Stimulated activated CD8-positive, alpha-beta memory T cell treated with anti-CD3 and anti-CD28 coated beads, Interleukin-12 subunit alpha, Interleukin-12 subunit beta, amount 100 ng/mL, for 4 hours (primary cell): ENCODE measurements around the gene SMS.
"Not testable (repeated sequence)": the region's sequence is repeated elsewhere in the genome, so short reads cannot be mapped to it uniquely, and the experiment has no call there.

ENCODE experiments used
- DNase-seq: peaks from one replicate; pipeline ENCODE4 v3.0.0-alpha.2; 2020; ENCODE audit warnings: low read depth

SMS gene

DNA sequence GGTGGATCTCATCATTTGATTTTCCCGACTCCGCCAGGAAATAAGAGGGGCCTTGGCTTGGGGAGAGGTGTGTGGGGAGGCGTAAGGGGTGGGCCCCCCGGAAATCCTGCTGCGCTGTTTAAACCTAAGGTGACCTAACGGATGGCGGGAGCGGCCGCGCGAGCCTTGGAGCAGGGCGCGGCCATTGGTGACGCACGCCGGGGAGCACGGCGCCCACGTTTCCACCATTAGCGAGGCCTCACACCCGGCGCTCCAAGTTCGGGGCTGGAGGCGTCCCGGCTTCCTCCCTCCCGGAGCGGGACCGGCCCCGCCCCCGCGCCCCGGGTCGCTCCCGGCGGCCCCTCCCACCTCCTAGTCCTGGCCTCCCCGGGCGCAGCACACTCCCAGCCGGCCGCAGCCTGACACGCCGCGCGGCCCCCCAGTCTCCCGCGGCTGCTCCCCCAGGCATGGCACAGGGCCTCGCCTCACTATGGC lies at the start of gene SMS:
Gene SMS, plus strand, starts transcription at position 354 of the 474 bp plus-strand sequence. Its CDS starts 116 bp downstream, at position 470.
- peak; percentile 44 for DNase-seq

DNA sequence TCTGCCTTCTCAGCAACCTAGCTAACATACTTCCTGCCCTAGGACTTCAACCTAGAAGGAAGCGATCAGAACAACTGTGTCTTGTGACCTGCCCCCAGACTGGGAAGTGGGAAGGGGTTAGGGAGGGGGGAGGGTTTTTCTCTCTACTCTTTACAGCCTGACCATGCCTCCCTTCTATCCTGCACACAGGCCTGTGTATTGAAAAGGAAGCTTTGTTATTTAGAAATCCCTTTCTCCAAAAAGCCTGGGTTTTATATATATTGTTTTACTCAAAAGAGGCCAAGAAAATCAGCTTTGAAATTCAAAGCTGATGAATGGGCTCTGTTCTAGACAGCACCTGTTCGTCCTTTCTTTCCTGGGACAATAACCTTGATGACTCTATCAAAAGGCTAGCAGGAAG lies 35.2 kb upstream of the SMS start:
- DNase-seq, result no peak

DNA sequence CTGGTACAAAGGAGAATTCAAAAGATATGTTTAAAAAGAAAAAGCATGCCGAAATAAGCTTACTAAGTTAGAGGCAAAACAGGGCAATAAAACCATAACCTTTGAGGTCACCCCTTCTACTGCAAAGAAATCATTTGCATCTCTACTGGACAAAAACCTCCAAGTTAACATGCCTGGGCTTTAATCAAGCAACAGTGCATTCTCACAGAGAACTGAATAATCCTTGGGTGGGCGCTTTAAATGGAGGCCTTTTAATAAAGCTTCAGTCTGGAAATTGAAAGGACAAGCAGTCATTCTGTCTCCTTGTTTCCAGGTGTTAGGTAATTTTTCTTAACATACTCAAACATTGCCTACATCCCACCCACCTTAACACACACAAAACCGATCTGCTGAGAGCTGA lies 34.6 kb upstream of the SMS start:
- DNase-seq, result no peak

DNA sequence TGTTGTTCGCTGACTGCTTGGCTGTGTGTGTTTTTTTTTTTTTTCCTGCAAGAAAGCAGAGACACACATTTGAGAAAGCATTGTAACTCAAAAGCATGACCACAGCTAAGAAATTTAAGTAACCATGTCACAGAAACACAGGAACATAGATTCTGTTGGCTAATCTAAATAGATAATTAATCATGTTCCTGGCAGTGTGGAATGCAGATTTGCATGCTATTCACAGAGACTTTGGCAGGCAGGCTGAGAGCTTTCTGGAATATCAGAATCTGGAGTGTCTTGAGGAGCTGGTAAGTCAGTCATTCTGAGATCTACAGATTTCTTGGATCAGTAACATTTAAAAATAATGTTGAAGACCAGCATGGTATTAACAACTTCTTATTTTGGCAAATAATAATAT lies 33.2 kb upstream of the SMS start:
- no peak for DNase-seq

DNA sequence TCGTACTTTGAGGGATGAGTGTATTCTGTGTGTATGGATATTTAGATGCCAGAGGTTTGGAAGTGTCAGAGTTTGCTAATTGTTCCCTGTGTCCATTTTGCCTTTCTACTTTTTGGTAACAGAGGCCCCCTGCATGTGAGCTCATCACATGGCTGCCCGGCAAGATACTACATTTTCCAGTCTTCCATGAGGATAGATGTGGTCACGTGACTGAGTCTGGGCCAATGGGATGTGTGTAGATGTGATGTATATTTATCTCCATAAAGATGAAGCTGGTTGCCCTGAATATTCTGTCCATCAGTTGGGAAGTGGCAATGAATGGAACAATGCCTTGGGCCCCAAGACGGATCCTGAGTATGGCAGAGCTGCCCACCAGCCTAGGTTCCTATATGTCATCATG lies 29.0 kb upstream of the SMS start:
- no peak for DNase-seq

DNA sequence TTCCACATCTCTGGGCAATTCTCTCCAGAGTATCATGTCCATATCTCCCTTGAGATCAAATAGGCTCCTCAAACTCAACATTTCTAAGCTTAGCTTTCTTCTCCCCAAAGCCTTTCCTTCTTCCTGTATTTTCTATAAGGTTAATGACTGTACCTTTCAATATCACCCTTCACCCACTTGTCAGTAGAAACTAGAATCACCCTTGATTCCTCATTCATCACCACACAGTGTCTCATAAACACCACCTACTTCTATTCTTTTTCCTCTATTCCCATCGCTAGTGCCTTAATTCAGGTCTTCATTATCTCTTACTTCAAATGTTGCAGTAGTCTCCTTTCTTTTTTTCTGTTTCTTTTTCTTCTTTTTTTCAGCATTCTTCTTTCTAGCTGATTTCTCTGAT lies 28.3 kb upstream of the SMS start:
- DNase-seq, result no peak

DNA sequence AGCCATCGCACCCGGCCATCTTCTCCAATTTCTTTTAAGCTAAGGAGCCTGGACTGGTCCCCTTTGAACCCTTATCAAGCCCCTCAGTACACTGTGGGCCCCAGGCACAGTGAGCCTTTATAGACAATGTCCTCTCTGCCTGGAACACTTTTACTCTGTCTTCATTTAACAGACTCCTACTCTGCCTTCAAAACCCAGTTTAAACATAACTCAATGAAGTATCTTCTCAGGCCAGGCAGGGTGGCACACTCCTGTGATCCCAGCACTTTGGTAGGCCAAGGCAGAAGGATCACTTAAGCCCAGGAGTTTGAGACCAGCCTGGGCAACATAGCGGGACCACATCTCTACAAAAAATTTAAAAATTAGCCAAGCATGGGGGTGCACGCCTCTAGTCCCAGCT lies 27.5 kb upstream of the SMS start:
- no peak for DNase-seq

DNA sequence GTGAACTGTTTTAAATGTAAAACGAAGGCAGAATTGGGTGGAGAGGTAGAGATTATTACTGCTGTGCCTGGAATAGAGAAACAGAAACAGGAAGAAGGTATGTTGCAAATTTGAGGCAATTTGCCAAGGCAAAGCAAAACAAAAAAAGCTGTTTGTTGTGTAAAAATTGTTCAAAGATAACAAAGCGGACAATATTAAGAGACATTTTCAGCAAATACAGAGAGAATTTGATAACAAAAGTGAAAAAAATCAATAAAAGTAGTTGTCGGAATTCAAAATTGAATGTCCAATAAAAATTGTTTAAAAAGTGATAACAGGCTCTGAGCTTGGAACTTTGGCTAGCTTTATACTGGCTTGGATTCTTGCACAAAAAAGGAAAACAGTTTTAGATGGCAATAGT lies 14.4 kb upstream of the SMS start:
- DNase-seq, result no peak

DNA sequence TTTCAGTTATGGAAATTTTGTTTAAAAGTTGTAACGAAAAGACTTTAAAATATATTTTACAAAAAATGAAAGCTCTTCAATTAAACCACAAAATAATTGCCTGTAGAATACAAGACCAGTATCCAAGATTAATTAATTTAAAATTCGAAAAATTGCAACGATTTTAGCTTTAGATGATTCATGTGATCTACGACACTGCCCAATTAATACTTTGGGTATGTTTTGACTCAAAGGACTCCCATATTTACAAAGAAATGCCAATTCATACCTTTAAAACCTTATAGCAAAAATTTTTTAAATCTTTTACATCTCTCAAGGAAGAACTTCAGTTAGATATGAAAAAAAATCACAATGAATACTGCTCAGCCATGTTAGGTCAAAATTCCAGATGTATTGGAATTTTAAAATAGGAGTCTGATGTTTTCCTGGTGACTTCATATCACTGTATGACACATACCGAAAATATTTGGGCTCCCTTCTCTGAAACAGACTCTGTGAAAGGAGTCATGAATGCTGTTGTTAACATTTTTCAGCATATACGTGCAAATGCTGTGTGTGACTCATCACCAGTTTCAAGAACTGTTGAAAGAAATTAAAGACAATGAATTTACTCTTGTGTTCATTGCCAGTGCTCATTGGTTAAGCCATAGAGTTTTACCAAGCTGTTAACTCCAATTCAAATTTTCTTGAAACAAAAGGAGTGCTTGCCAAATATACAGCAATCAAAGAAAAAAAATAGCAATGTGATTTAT lies 13.8 kb upstream of the SMS start:
- DNase-seq, result no peak

DNA sequence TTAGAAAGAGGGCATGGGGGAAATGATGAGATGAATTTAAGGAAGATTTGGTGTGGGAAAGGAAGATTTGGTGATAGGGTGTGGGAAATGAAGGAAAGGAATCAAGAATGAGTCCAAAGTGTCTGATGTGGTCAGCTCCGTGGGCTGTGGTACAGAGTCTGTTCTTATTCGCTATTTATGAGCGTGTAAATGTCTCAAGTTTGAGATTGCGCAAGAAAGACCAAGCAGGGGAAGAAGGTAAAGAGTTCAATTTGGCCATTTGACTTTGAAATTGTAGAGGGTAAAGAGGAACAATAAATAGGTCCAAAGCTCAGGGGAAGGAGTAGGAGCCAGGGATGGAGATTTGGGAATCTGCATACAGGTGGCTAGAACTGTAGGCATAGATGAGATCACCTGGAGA lies 11.3 kb upstream of the SMS start:
- DNase-seq, result no peak

DNA sequence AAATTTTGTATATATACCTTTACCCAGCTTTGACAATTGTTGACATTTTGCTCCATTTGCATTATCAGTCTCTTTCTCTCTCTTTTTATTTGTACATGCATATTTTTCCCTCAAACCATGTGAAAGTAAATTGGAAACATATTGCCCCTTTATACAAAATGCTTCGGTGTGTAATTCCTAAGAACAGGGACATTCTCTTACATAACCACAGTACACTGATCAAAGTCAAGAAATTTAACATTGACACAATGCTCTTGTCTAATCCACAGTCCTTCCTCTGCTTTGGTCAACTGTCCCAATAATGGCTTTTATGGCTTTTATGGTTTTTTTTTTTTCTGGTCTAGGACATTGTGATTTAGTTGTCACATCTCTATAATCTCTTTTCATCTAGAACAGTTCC lies 9.5 kb upstream of the SMS start:
- DNase-seq, result no peak

DNA sequence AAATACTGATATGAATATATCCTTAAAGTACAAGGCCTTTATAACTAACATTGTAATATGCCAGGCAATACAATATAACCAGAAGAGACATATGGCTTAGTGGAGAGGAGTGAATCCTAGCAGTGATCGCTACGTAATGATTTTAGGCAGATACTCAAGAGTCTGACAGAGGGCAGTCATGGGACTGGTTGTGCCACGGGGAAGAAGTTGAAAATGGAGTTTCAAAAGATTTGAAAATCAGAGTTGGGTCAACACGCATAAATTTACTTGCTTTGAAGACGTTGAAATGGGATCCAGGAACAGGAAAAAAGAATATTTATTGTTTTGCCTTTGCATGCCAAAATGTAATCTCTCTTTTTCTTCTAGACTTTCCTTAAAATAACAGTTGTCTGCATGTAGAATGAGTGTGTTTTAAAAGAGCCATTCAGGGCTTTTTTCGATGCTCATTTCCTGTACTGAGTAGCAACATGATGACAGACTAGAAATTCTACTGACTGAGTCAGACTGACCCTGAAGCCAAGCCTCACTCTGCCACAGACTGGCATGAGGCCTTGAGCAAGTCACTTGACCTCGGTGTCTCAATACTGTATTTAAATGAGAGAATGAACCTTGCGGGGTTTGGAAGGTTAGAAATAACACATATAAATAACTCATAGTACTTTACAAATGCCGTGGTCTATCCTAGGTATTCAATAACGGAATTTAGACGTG lies 8.1 kb upstream of the SMS start:
- no peak for DNase-seq

DNA sequence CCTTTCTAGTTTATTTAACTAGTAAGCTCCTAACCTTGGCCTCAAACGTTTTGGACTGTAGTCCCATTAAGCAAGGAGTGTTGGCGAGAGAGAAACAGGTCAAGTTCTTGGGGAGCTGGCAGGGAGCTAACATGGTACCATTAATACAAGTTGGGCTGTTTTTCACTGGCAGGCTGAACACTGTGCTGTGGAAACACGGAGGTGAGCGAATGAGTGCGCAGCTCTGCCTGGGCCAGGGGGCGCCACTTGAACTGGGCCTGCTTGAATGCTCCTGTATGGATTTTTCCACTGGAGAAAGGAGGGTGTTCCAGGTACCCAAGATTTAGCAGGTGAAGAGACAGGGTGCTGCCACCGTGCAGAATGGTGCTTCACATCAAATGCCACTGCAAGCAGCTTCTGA lies 7.4 kb upstream of the SMS start:
- no peak for DNase-seq

DNA sequence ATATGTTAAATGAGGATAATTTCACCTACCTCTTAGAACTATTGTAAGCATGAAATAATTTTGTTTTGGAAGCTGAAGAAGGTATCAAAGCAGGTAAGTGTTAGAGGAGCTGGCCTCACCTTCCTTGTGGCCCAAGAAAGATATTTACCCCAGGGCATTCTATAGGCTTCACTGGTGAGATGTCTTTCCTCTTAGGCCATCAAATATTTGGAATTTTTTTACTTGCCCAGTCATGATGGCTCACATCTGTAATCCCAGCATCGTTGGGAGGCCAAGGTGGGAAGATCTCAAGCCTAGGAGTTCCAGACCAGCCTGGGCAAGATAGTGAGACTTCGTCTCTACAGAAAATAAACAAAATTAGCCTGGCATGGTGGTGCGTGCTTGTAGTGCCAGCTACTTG lies 6.1 kb upstream of the SMS start:
- no peak for DNase-seq

DNA sequence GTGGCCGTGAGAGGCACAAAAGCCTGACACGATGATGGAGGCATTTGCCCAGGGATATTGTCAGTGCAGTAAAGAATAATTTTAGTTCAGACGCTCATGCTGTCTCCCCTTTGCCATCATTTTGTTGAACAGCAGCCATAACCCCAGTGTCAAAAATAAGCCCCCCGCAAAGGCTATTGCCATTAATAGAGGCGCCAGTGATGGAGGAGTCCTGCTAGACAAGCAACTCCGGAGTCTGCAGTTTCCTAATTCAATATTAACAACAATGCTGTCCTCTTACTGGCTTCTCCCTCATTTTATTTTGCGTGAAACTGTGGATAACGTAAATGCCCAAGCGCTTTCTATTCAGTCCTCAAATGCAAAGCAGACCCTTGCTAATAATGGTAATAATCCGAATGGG lies 603 bp upstream of the SMS start:
- DNase-seq, result no peak

DNA sequence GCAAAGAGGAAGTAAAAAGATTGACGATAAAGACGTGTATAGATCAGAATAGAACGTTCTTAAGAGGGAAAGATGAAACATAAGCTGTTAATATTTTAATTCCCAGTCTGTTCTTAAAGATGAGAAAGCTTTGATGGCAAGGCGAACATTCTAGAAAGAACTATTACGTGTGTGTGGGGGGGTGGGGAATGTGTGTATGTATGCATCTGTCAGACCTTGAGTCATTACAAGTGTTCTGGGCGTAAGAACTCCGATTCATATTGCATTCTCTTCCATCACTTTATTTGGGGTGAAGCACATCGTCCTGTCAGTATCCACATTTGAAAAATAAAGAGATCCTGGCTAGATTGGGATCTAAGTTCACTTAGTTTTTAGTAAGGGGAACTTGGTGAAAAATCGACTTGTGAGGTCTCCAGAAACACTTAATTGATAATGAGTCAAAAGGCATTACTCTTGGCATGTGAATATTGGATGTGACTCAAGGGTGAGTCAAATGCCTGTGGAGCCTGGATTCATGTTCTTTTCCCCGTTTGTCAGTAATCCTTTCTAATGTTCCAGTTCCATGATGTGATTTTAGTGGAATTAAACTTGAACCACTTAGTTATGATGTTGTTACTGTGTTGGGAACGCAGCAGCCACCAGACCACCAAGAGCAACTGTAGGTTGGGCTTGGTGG lies 3.1 kb downstream of the SMS start:
- no peak for DNase-seq

DNA sequence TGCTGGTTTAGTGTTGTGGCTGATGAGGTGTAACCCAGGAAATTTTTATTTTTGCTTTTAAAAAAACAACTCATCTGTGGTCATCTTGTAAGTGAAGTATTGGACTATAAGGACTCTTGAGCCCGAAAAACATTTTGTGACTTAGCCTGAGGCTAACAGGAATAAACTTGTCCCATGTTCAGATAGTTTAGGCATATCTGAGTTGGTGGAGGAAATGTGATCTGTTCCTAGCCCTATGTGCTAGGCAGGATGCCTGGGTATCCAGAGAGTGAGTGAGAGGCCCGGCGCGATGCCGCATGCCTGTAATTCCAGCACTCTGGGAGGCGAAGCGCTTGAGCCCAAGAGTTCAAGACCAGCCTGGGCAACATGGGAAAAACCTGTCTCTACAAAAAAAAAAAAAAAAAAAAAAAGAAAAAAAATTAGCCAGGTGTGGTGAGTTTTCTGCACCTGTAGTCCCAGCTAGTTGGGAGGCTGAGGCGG lies 3.7 kb downstream of the SMS start:
- no peak for DNase-seq

DNA sequence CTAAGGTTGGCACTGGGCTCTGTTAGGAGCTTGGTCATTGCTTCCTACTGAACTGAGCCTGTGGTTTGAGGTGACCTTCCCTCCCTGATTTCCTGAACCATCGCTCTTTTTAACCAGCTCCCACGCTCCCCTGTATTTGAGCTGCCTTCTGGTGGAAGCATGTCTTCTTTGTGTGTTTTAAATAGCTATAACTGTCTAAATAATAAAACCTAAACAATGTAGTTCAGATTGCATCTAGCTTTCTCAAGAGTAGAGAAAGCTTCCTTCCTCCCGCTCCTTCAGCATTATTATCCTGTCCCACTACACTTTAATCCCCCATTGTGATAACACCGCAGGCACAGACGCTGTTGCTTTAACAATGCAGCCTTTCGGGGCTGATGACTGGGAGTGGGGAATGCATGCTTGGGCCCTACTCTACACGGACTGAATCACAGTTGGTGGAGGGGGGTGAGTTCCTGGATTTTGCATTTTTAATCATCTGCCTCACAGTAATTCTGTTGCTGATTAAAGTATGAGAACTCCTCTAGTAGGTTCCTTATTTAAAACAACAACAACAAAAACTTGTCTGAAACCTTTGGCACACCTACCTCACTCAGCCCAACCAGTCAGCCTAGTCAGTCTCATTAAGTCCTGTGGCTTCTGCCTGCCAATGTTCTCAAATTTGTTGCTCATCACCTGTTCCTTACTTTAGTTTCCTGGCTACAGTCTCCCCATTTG lies 6.6 kb downstream of the SMS start:
- no peak for DNase-seq

DNA sequence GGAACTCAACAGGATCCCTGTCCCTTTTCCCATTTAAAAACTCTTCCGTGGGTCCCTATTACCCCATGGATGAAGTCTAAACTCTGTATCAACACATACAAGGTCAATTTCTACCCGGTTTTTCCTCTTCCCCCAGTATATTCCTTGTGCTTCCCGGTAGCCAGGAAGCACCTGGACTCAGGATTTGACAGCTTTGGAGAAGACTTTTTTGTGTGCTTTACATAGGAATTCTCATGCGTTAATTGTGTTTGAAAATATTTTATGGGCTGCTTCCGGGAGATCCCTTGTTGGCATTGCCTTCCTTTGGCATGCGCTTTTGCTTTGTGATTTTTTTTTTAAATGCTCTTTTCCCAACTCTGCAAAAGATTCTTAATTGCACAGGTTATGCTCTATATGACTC lies 7.2 kb downstream of the SMS start:
- DNase-seq, result no peak

DNA sequence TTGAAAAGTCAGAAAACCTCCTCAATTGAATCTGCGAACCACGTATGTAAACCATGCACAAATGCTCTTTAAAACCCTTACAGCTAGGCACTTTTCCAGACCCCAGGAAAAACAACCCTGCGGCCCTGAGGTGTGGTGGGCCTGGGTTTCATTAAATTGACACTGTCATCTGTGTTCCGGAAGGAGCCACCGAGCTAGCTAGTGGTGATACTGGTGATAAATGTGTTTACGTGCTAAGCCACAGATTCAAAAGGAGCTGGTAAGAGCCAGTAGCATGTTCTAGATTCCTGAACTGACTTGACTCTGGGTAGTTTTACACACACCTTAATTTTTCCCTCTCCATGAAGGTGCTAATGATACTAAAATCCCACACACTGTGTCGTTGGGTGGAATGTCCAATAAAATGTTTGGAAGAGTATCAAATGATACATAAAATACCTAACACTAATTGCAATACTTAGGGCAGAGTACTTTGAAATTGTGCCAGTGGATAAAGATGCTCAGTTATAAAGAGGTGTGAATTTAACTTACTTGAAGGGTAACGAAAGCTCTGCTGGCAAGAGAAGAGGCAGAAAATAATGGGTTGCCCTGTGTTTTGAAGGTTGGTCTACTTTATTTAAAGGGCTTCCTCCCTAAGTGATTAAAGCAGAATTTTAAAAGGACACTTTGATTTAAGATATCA lies 8.5 kb downstream of the SMS start:
- no peak for DNase-seq

DNA sequence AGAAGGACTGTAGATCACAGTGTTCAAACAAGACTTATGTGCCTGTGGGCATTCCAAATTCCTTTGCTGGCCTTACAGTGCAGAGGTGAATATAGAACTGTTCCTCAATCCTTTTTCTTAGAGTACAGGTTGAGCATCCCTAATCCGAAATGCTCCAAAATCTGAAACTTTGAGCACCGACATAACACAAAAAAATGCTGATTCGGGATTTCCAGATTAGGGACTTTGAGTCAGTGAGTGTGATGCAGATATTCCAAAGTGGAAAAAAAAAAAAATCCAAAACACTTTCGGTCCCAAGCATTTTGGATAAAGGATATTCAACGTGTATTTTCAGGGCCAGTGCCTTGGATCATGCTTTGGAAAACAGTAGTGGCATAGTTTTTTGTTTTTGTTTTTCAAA lies 9.2 kb downstream of the SMS start:
- no peak for DNase-seq

DNA sequence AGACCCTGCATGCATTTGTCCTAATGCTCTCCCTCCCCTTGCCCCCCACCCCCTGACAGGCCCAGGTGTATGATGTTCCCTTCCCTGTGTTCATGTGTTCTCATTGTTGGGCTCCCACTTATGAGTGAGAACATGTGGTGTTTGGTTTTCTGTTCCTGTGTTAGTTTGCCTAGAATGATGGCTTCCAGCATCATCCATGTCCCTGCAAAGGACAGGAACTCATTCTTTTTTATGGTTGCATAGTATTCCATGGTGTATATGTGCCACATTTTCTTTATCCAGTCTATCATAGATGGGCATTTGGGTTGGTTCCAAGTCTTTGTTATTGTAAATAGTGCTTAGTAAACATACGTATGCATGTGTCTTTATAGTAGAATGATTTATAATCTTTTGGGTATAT lies 10.0 kb downstream of the SMS start:
- DNase-seq, result not testable (repeated sequence)
